Fibroblast of skin of right biceps (primary cell): ENCODE measurements around the gene PRR5L.
A peak's percentile ranks its signal among the peaks of the same experiment; 100 is the strongest.
"Not testable (repeated sequence)": the region's sequence is repeated elsewhere in the genome, so short reads cannot be mapped to it uniquely, and the experiment has no call there.

ENCODE experiments used
- DNase-seq: peaks from one replicate; pipeline ENCODE4 v3.0.0-alpha.2; 2013

Gene PRR5L

DNA sequence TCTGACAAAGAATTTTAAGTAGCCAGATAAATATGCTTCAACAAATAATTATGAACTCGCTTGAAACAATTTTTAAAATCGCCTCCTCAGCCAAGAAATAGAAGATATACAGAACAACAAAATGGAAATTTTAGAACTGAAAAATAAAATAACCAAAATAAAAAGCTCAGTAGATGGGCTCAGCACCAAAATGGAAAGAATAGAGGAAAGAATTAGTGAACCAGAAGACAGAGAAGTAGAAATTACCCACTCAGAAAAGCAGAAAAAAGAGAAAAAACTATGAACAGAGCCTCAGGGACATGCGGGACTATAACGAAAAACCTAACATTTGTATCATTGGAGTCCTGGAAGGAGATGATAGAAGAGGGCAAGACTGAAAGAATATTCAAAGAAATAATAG lies 14.2 kb upstream of the PRR5L start:
- DNase-seq: no peak

DNA sequence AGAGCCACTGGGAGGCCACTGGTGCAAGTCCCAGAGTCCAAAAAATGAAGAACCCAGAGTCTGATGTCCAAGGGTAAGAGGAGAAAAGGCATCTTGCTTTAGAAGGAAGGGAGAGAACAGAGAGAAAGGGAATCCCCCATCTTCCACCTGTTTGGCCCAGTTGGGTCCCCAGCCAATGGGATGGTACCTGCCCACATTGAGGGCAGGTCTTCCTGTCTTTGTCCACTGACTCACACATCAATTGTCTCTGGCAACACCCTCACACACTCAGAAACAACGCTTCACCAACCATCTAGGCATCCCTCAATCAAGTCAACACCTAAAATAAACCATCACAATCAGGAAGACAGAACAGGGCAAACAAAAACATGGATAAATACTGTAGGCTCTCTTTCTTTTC lies 13.2 kb upstream of the PRR5L start:
- DNase-seq: no peak

DNA sequence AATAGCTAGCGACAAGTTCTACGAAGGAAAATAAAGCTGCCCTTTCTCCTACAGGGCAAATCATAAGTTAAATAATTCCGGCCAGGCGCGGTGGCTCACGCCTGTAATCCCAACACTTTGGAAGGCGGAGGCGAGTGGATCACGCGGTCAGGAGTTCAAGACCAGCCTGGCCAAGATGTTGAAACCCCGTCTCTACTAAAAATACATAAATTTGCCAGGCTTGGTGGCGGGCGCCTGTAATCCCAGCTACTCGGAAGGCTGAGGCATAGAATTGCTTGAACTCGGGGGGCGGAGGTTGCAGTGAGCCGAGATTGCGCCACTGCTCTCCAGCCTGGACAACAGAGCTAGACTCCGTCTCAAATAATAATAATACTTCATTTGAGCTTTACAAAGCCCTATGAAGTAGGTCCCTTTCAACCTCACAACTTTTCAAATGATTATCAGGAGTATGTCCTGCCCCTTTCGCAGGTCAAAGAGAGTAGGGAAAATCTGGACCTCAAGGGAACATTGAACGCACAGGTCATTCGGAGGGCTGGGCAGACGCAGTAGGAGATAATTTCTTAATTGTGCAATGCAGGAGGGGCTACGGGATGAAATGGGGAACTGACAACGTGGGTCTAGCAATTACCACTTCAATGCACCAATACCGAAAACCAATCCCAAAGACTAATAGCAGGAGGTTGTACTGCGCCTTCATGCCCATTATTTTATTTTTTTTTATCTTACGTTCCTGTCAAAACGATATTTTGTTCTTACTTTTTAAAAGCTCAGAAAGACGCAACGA lies 7.5 kb upstream of the PRR5L start:
- no peak for DNase-seq

DNA sequence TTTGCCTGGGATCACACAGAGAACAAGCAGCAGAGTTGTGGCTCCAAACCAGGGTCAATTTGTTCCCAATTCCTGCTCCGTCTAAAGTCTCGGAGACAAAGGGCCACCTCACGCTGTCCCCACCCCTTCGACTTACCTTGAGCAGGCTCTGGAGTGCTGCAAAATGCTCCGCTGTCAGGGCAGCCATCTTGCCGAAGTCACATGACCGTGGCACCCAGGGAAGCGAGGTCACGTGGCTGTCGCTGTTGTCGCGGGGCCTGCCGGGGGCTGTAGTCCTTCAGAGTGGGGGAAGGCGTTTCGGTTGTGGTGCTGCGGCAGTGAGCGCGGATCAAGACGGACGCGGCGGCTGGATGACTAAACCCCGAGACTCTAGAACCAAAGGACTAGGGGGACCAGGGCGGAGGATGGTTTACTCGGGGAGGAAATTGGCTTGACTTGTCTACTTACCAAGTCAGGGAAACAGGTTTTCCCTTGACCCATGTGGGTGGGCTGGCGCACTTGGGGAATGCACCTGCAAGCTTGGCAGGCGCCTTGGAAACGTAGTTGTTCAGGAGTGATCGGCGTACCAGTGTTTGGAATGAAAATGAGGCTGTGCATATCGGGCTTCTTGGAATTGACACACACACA lies 6.7 kb upstream of the PRR5L start, which contains the start of gene COMMD9:
COMMD9 (minus strand) TSS at position 199 of the 627 bp plus-strand sequence; CDS start at position 187, 12 bp downstream.
- DNase-seq: peak; percentile 91

DNA sequence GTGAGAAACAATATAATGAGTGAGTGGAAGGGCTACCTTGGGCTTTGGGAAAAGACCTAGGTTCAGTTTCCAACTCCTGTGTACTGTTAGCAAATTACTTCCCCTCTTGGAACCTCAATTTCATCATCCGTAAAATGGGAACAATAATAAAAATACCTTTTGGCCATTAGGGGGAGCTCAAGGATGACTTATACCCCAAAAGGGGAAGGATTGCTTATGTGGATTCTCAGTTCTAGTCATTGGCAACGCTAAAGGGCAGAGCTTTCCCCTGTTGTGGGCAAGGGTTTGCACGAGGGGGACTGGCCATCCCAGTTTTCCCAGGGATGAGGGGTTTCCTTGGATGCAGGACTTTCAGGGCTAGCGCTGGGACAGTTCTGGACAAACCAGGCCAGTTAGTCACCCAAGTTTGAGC lies 3.8 kb upstream of the PRR5L start:
- DNase-seq: peak; percentile 44

DNA sequence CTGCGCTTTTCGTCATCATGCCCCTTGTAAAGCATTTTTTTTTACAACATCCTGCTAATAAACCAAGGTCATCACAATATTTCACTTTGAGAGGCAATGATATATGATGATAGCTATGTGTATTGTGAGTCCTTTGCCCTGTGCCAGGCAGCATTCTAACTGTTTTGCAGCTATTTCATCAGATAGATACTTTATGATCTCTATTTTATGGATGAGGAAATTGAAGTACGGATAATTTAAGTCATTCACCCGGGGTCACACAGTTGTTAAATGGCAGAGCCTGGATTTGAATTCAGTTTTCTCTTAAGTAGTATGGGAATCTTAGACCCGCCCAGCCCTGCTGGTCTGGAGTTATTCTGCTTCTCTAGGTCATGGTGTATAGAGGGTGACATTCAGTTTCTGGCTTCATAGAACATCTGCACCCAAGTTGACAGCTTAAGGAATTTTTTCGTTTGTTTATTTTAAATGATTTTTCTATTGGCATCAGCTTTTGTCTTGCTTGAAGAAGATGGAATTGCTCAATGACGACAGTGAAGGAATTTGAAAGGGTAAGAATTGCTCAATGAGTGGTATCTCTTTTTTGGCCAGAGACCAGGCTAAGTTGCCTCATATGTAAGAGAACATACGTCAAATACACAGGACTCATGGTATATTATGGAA lies 926 bp downstream of the PRR5L start:
- peak; percentile 71 for DNase-seq

DNA sequence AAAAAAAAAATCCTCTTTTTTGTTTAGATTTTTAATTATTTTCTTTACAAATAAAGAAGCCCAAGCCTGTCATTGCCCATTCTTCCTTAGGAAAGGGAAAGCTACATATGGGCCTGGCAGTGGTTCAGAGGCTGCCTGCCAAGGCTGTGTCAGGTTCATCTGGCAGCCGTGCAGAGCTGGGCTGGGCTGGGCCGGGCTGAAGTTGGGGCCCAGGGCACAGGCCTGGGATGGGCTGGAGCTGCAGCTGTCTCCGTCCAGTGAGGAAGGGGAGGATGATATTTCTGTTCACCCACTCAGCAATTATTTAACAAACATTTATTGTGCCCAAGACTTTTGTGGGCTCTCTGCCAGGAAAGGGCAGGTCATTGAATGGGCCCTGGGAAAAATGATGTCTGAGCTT lies 4.6 kb downstream of the PRR5L start:
- DNase-seq: no peak

DNA sequence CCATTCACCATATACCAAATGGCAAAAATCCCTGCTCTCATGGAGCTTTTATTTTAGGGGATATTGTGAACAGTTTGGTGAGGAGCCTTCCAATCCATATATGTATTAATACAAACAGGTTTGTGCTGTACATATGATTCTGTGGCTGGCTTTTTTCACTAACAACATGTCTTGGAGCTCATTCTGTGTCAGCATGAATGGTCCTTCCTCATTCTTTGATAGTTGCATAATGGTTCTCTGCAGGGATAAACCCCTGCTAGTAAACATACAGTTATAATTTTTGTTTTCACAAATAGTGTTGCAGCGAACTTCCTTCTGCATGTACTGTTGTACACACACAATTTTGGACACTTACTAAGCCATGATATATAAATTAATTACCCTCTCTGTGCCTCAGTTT lies 8.3 kb downstream of the PRR5L start:
- DNase-seq: no peak

DNA sequence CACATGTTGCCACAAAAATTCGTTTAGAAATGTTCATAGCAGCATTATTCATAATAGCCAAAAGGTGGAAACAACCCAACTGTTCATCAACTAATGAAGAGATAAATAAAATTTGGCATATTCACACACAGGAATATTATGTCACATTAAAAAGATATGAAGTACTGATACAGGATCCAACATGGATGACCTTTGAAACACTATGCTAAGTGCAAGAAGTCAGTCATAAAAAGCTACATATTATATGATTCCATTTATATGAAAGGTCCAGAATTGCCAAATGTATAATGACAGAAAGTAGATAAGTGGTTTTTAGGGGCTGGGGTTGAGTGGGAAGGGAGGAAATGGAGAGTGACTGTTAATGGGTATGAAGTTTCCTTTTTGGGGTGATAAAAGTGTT lies 9.0 kb downstream of the PRR5L start:
- no peak for DNase-seq

DNA sequence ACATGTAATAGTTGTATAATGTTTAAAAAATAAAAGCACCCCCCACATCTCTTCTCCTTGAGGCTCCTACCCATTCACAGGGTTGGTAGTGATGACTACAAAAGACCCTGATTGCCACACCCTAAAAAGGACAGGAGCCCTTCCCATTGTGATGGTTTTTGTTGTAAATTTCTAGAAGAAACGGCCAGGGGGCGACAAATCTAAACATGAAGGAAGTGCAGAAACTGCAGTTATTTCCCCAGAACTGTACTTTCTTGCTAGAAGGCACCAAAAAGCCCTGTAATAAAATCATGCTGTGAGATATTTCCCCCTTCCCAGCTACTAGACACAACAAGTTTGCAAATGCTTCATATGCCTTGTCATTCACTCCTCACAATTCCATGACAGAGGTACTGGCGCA lies 10.8 kb downstream of the PRR5L start:
- DNase-seq: peak; percentile 59

DNA sequence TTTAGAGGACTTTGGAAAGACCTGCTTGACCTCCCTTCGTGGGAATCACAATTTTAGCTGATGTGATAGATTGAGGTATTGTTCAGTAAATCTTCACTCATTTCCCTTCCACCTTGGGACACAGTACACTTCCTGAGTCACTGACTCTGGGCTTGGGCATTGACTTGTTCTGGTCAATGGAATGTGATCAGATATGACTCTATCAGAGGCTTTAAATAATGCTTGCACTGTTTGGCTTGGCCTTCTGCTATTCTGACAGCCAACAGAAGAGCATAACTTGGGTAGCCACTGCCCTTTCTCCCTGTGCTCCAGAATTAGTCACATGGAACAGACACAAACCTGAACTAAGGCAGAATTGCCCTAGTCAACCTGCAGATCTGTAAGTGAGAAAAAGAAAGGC lies 12.5 kb downstream of the PRR5L start:
- DNase-seq: no peak

DNA sequence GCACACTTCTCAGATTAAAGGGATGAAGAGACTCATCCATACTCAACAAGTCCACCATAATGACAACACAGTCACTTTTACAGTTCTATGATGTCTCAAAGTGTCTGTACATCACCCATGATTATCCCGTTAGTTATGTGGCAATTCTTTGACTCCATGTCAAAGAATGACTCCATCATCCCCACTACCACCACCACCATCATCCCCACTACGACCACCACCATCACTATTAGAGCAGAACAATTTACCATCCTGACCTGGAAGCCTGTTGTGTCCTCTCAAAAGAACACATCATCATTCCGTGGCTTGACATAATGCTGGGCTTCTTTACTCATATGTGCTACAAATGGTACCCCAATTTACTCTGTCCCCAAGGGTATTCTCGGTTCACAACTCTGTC lies 13.7 kb downstream of the PRR5L start:
- no peak for DNase-seq

DNA sequence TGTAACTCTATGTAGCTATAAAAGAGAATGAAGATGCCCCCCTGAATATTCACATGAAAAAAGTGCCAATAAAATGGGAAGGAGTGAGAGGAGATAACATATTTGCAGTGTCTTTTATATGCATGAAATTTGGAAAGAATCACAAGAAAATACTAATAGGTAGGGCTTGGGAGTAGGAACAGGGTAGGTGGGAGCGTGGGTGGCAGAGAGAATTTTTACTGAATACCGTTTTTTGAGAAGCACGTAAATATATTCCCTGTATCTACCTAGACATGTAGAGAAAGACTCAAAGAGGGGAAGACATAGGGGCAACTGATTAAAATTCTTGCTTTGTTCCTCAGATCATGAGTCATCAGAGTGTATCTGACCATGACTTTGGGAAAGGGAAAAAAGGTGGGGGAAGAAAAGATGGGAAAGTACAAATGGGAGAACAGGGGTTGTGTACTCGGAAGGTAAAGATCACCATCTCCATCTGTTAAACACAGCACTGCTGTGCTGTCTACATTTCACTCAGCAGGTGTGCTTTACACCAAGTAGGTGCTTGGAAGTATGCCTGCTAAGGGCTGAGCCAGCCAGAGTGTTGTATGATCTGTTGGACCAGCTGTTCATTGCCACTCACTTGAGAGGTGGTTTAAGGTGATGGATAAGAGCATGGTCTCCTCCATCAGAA lies 16.0 kb downstream of the PRR5L start:
- peak; percentile 31 for DNase-seq

DNA sequence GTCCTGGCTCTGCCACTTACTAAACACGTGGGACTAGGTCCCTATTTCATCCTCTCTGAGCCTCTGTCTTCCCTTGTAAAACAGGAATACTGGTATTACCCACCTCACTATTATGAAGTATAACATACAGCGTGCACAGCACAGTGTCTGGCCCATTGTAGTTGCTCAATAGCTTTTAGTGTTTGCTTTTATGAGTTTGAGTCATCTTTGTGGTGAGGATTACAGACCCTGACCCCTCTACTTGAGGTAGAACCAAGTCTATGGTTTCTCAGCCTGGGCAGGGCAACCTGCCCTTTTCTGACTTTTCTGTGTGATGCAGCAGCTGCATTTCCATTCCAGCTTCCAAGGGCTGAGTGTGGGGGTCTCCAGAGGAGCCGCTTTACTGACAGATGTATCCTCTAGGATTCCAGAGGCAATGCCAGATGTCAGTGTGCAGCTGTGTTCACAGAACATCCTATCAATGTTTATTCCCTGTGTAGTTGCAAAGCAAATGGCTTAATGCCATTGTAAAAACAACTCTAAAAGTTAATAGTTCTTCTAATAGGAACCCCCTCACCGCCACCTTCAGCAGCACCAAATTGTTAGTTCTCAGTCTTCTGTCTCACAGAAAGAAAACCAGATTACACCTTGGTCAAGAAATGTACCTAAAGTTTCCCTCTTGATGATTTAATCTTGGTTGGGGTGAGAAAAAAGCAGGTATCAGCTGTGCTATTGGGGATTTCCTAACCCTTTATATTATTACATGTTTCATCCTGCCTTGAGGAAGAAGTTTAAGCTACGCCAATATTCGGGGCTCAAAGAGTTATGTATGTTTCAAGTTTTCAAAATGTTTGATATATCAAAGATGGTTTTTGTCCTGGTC lies 16.8 kb downstream of the PRR5L start:
- DNase-seq: peak; percentile 58

DNA sequence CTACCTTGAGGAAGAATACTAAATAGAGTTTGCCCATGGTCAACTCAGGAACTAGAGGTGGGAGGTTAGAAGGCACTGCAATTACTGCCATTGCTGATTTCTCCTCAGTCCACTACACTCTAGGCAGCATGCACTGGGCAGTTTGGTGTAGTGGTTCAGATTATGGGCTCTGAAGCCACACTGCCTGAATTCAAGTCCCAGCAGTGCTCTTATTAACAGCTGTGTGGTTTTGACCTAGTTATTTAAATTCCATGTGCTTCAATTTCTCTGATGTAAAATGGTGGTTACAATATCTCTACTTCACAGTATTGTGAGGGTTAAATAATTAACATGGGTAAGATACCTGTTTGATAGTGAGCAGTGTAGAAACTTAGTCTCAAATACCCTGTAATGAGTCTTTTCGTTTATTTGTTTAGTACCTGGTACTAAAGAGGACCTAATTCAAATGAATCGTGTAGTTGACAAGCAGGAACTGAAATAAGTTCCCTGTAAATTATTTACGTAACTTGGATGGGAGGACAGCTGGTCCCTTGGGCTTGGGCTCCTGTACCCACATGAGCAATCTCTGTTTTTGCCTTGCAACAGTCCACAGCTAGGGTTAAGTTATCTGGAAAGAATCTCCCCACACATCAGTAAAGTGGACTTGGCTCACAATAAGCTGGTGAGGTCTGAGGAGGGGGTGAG lies 17.8 kb downstream of the PRR5L start:
- no peak for DNase-seq

DNA sequence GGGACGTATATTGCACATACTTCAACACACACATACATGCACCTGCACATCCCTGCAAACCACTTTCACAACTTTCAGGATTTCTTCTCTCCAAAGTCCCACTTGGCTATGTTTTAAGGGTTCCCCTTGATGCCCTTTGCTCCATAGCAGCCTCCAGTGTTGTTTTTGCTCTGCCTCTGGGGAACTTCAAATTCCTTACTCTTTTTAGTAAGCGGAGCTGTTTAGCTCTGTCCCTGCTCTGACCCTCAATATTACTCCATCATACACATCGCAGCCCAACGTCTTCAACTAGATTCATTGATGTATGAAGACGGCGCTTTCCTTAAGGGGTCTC lies 18.3 kb downstream of the PRR5L start:
- DNase-seq: no peak

DNA sequence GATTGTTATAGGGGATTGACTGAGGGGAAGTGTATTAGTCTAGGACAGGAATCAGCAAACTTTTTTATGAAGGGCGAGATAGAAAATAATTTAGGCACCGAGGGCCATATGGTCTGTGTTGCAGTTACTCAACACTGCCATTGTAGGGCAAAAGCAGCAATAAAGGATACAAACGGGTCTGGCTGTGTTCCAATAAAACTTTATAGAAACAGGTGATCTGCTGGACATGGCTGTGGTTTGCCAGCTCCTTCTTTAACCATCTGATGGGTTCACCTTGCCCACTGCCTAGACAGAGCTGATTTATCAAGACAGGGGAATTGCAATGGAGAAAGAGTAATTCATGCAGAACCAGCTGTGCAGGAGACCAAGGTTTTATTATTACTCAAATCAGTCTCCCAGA lies 20.0 kb downstream of the PRR5L start:
- DNase-seq: no peak

DNA sequence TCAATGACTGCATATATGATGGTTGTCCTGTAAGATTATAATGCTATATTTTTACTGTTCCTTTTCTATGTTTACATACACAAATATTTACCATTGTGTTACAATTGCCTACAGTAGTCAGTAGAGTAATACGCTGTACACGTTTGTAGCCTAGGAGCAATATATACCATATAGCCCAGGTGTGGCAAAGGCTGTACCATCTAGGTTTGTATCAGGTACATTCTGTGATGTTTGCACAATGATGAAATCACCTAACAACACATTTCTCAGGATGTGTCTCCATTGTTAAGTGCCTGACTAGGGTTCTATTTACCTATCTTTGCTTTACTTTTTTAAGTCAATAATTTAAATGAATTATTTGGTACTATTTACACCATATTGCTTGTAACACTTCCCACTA lies 21.9 kb downstream of the PRR5L start:
- no peak for DNase-seq

DNA sequence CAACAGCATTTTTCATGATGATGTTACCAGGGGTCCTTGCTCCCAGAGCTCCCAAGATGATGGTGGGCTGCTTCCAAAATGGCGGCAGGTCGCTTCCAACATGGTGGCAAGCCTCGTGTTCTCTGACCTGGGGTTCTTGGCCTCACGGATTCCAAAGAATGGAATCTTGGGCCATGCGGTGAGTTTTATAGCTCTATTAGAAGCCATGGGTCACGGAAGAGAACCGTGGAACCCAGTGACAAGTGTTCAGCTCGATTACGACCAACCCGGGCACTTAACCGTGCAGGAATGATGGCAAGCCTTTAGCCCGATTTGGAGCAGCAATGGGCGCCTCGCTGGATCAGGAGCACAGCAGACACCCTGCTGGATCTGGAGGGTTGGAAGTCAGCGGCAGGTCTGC lies 28.9 kb downstream of the PRR5L start:
- not testable (repeated sequence) for DNase-seq

DNA sequence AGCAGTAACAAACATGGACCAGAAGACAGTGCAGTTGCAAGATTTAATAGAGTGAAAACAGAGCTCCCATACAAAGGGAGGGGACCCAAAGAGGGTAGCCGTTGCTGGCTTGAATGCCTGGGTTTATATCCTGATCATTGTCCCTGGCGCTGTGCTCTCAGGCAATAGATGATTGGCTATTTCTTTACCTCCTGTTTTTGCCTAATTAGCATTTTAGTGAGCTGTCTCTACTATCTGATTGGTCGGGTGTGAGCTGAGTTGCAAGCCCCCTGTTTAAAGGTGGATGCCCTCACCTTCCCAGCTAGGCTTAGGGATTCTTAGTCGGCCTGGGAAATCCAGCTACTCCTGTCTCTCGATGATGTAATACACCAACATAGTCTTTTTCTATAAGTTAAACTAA lies 29.3 kb downstream of the PRR5L start:
- DNase-seq: not testable (repeated sequence)

DNA sequence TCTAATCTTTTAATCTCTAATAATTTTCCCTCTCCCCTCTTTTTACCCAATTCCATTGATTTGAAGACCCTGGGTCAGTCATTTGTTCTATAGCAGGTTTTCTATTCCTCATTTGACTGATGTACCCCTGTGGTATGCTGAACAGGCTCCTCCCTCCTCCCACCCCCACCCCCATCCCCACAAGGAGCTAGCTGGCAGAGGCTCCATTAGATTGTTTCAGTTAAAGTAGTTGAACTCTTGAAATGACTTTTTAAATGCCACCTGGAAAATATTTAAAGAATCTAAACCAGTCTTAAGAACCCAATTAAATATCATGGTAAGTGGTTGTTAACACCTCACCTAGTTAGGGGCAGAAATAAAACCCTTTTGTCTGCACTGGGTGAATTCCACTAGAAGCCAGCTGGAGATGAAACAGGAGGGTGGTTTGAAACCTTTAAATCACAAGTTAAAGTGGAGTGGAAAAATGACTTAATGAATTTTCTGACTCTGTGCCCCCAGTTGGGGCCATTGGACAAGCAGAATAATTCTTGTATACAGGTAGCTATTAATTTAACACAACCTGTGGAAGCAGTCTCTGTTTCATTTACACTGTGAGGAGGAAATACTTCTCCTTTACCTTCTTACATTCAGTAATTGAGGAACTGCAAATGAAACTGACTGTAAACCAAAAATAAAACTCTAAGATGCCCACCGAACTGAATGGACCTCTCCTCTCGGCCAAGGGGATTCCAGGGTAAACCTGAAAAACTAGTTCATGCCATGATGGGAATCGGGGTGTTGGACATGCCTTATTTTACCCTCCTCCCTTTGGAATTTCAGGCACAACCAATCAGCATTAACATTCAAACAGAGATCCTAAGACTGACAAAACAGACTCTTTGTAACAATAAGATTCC lies 30.7 kb downstream of the PRR5L start:
- DNase-seq: no peak
